Measurements from ENCODE around the gene NAV2. TPM values are rescaled to one million over a fixed set of nuclear protein-coding genes. Genes with fewer than 3 reads are reported as not detected.

The NAV2 gene
- total RNA-seq, 1 experiment from 2014 or later = 22.7 TPM

GRCh38 chr11:19763330-19763729 lies 50.7 kb downstream of the NAV2 start:
- no peak for ATAC-seq
- TF ChIP-seq SIN3A (IDR thresholded peaks at IDR 0.05; ENCODE audit: borderline replicate concordance, insufficient read depth, low read depth, low read length) (no peak), POLR2AphosphoS5 (IDR thresholded peaks at IDR 0.05; ENCODE audit: low read depth, low read length) (no peak), CTCF (IDR thresholded peaks at IDR 0.05) (no peak), REST (IDR thresholded peaks at IDR 0.05; ENCODE audit: insufficient read depth in 1 of 2, low read depth in 2 of 2, low read length in 1 of 2) (no peak), TCF7L2 (IDR thresholded peaks at IDR 0.05; ENCODE audit: low read depth, low read length) (no peak)
- intact Hi-C loops (cut with micrococcal nuclease; ENCODE audit: unreplicated experiment) (no loop called here), in situ Hi-C loops (cut with HindIII; ENCODE audit: low pct_unique_long_range_greater_than_20kb, low sequenced_read_pairs) (no loop called here)
- DNase-seq (ENCODE audit: low read depth, low spot score) = no peak
- CTCF ChIA-PET = no interaction called here
- Histone ChIP-seq H3K27me3 (ENCODE audit: control insufficient read depth, insufficient read depth, low read length) (no peaks in the 10 kb centered on the region), H3K9me3 (ENCODE audit: control insufficient read depth, insufficient read depth, low read depth, low read length) (no peaks in the 10 kb centered on the region), H3K27ac (ENCODE audit: low read length) (no peak overlapping the region), H3K4me3 (ENCODE audit: low read depth in 2 of 2, low read length in 2 of 2) (no peak overlapping the region), H3K4me1 (ENCODE audit: control insufficient read depth, insufficient read depth, low read length) (no peaks in the 10 kb centered on the region), H3K36me3 (ENCODE audit: control insufficient read depth, insufficient read depth, low read length) (no peaks in the 10 kb centered on the region)
- POLR2A ChIA-PET = no interaction called here
- BruUV-seq (replicated peaks) = no TSS peak

- H3K27ac ChIP-seq (ENCODE audit: low read length) = no peak overlapping the region
- DNase-seq (ENCODE audit: low read depth, low spot score) = no peak
- H3K36me3 ChIP-seq (ENCODE audit: control insufficient read depth, insufficient read depth, low read length) = no peaks in the 10 kb centered on the region
- H3K4me3 ChIP-seq (ENCODE audit: low read depth in 2 of 2, low read length in 2 of 2) = no peak overlapping the region
- BruUV-seq (replicated peaks) = no TSS peak
- in situ Hi-C loops (cut with HindIII; ENCODE audit: low pct_unique_long_range_greater_than_20kb, low sequenced_read_pairs) (no loop called here), intact Hi-C loops (cut with micrococcal nuclease; ENCODE audit: unreplicated experiment) (no loop called here)
- no peaks in the 10 kb centered on the region for H3K9me3 ChIP-seq (ENCODE audit: control insufficient read depth, insufficient read depth, low read depth, low read length)
- no peak for TF ChIP-seq SIN3A (IDR thresholded peaks at IDR 0.05; ENCODE audit: borderline replicate concordance, insufficient read depth, low read depth, low read length)
- TF ChIP-seq REST (IDR thresholded peaks at IDR 0.05; ENCODE audit: insufficient read depth in 1 of 2, low read depth in 2 of 2, low read length in 1 of 2) = peak; percentile 53 to 58; a peak in 2 of 4 replicates
- POLR2A ChIA-PET = no interaction called here
- no peaks in the 10 kb centered on the region; the same call in 1 of the 2 replicates for H3K4me1 ChIP-seq (ENCODE audit: control insufficient read depth, insufficient read depth, low read length)
- no peaks in the 10 kb centered on the region for H3K27me3 ChIP-seq (ENCODE audit: control insufficient read depth, insufficient read depth, low read length)
- no peak for ATAC-seq
- CTCF ChIA-PET = no interaction called here
These were observed 53.6 kb downstream of the NAV2 start for GRCh38 chr11:19766206-19766605.
